HepG2 (cell line): ENCODE results near the gene NLRX1. TPM values are rescaled to one million over a fixed set of nuclear protein-coding genes. Genes with fewer than 3 reads are reported as not detected.
A peak's percentile ranks its signal among the peaks of the same experiment; 100 is the strongest.

Experiments used
- AGO2 ChIP-seq: fragments of 200-400 bp; formaldehyde crosslinking; optimal IDR thresholded peaks from 2 replicates; pipeline ENCODE3; 2017; ENCODE audit warnings: mild to moderate bottlenecking, low read depth, low read length, moderate library complexity
- CHD2 ChIP-seq: IDR thresholded peaks from 2 replicates; pipeline ENCODE4 v1.6.1; 2011; ENCODE audit warnings: low read depth, low read length, improper control_type of control experiment
- ETV6 ChIP-seq: sonication (generic); formaldehyde crosslinking; conservative IDR thresholded peaks from 2 replicates; pipeline ENCODE4 v1.4.0; 2020; ENCODE audit warnings: missing genetic modification reagents
- FOXP1 ChIP-seq, 2 experiments: fragments of 450-650 bp in 1 of 2; IDR thresholded peaks; 2 replicates each; pipeline ENCODE4 v1.6.1; 2017 to 2018; ENCODE audit warnings: antibody characterized with exemption in 1 of 2
- MIER2 ChIP-seq: IDR thresholded peaks from 2 replicates; pipeline ENCODE4 v1.6.1; 2016; ENCODE audit warnings: missing biosample characterization, missing genetic modification reagents
- MIER3 ChIP-seq: IDR thresholded peaks from 2 replicates; pipeline ENCODE4 v1.6.1; 2016; ENCODE audit warnings: missing compliant biosample characterization, borderline replicate concordance
- MTF2 ChIP-seq: sonication (generic); formaldehyde crosslinking; IDR thresholded peaks from 2 replicates; pipeline ENCODE4 v1.5.0; 2020; ENCODE audit warnings: missing genetic modification reagents, borderline replicate concordance
- NPAS2 ChIP-seq: sonication (generic); formaldehyde crosslinking; IDR thresholded peaks from 2 replicates; pipeline ENCODE4 v1.8.0; 2022; ENCODE audit warnings: mild to moderate bottlenecking, missing genetic modification reagents, borderline replicate concordance
- RELA ChIP-seq: sonication (generic); formaldehyde crosslinking; IDR thresholded peaks from 2 replicates; pipeline ENCODE4 v1.4.0; 2020; ENCODE audit warnings: missing genetic modification reagents
- RFXAP ChIP-seq: sonication (generic); formaldehyde crosslinking; IDR thresholded peaks from 2 replicates; pipeline ENCODE4 v1.4.0; 2020; ENCODE audit warnings: missing genetic modification reagents, borderline replicate concordance
- STAT5B ChIP-seq: sonication (generic); formaldehyde crosslinking; IDR thresholded peaks from 2 replicates; pipeline ENCODE4 v1.4.0; 2020; ENCODE audit warnings: missing genetic modification reagents
- TP53 ChIP-seq: sonication (generic); formaldehyde crosslinking; conservative IDR thresholded peaks from 2 replicates; pipeline ENCODE4 v1.4.0; 2020; ENCODE audit warnings: missing genetic modification reagents
- XRCC5 ChIP-seq: fragments of 200-400 bp; formaldehyde crosslinking; optimal IDR thresholded peaks from 2 replicates; pipeline ENCODE3; 2017; ENCODE audit warnings: mild to moderate bottlenecking, low read length
- ZBTB20 ChIP-seq: sonication (generic); formaldehyde crosslinking; IDR thresholded peaks from 2 replicates; pipeline ENCODE4 v1.8.1; 2023; ENCODE audit warnings: missing genetic modification reagents, low read depth, mild to moderate bottlenecking, borderline replicate concordance
- ZFYVE20 ChIP-seq: sonication (generic); formaldehyde crosslinking; IDR thresholded peaks from 2 replicates; pipeline ENCODE4 v1.8.0; 2023; ENCODE audit warnings: low read depth, mild to moderate bottlenecking, moderate library complexity, missing genetic modification reagents, borderline replicate concordance
- ZNF253 ChIP-seq: sonication (generic); formaldehyde crosslinking; IDR thresholded peaks from 2 replicates; pipeline ENCODE4 v1.8.0; 2022; ENCODE audit warnings: mild to moderate bottlenecking, missing genetic modification reagents, borderline replicate concordance
- ZNF292 ChIP-seq: sonication (generic); formaldehyde crosslinking; IDR thresholded peaks from 2 replicates; pipeline ENCODE4 v1.8.1; 2022; ENCODE audit warnings: mild to moderate bottlenecking, low read depth, missing genetic modification reagents, borderline replicate concordance
- ZNF543 ChIP-seq: sonication (generic); formaldehyde crosslinking; IDR thresholded peaks from 2 replicates; pipeline ENCODE4 v1.4.0; 2020; ENCODE audit warnings: mild to moderate bottlenecking, missing genetic modification reagents
- ZNF703 ChIP-seq: sonication (generic); formaldehyde crosslinking; IDR thresholded peaks from 2 replicates; pipeline ENCODE4 v1.5.1; 2020; ENCODE audit warnings: missing genetic modification reagents, mild to moderate bottlenecking, moderate library complexity, borderline replicate concordance
- ZSCAN20 ChIP-seq: sonication (generic); formaldehyde crosslinking; IDR thresholded peaks from 2 replicates; pipeline ENCODE4 v1.4.0; 2020; ENCODE audit warnings: missing genetic modification reagents, mild to moderate bottlenecking, borderline replicate concordance
- polyA plus RNA-seq, 8 experiments: library from polyadenylated mRNA; depleted of rRNA in 3 of 8; stranded (reverse) in 7 of 8; unstranded in 1 of 8; fragments of >200 nt; fragmentation: Illumina TruSeq in 4 of 8; extraction: Trizol in 4 of 8; gene quantifications; 2 replicates each; pipeline versions ENCODE4 v1.2.1 to v1.2.3, GENCODE V29; 2011 to 2016; ENCODE audit warnings: low read depth in 4 of 8, missing spikeins in 1 of 8, mixed read lengths in 1 of 8; ENCODE audit not compliant: insufficient read depth in 1 of 8
- total RNA-seq, 5 experiments: library from RNA; depleted of rRNA; stranded (reverse); fragments of >200 nt; fragmentation: Illumina TruSeq; extraction: Trizol; gene quantifications; 2 replicates each; pipeline ENCODE4 v1.2.3, GENCODE V29; 2016; ENCODE audit warnings: low read depth in 1 of 5
- TF ChIP-seq, protein P1 (sequence below): sonication (generic); formaldehyde crosslinking; IDR thresholded peaks from 2 replicates; pipeline ENCODE4 v1.4.0; 2020; ENCODE audit warnings: missing genetic modification reagents, borderline replicate concordance
- TF ChIP-seq, protein P2 (sequence below): sonication (generic); formaldehyde crosslinking; IDR thresholded peaks from 2 replicates; pipeline ENCODE4 v1.4.0; 2020; ENCODE audit warnings: missing genetic modification reagents
- TF ChIP-seq, protein P3 (sequence below): sonication (generic); formaldehyde crosslinking; IDR thresholded peaks from 2 replicates; pipeline ENCODE4 v1.9.0; 2021; ENCODE audit warnings: missing genetic modification reagents, mild to moderate bottlenecking, borderline replicate concordance
- TF ChIP-seq, protein P4 (sequence below): sonication (generic); formaldehyde crosslinking; IDR thresholded peaks from 2 replicates; pipeline ENCODE4 v1.4.0; 2020; ENCODE audit warnings: missing genetic modification reagents, mild to moderate bottlenecking, borderline replicate concordance

Gene NLRX1
- total and polyA plus RNA-seq, 2 of the 13 experiments (the other 11 are each of a cell fraction or from before 2014, with no cell fraction given) = 8.7 to 11.0 TPM

DNA sequence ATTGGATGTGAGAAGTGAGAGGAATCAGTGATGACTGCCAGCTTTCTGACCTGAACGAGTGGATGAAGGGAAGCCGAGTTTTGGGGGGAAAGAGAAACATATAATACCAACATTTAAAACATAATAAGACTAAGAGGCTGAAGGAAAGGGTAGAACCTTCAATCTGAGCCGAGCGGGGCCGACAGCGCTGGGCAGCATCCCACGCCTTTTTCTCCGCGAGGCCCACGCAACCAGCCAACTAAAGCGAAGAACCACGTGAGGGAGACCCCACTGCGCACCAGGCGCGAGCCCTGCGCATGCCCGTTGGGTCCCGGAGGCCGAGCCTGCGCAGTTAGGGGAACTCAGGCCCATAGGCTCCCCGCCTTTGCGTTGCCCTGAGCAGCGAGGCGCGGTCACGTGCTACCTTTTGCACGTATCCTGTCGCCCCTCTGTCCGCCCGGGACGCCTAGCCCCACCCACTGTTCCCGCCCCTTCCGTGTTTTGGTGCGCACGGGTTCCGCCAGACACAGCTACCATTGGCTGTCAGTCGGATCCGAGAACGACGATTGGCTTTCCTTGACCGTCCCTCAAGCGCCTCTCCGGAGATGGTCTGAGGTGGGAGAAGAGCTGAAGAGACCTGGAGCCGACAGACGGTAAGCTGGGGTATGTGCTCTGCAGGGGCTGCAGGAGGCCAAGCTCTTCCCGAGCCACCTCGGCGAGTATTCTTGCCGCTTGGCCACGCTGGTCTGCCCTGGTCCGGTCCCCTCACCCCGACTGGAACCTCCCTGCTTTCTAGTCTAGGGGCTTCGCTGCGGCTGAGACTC lies 47.3 kb upstream of the NLRX1 start, which contains the start of gene HINFP (continued):
- TF ChIP-seq TP53 (CRISPR knock-in tag) (no peak), ZFYVE20 (no peak), NPAS2 (CRISPR knock-in tag) (no peak), ZNF703 (no peak), CHD2 (no peak), MIER2 (CRISPR knock-in tag) (no peak; the same call in 1 of the 2 replicates), RFXAP (CRISPR knock-in tag) (no peak), ZNF543 (0 out of 2 replicates have a peak, but pooled peaks have one; percentile 22), ETV6 (0 out of 2 replicates have a peak, but pooled peaks have one; percentile 52), MIER3 (CRISPR knock-in tag) (peak; percentile 9; the same call in 1 of the 2 replicates), MTF2 (CRISPR knock-in tag) (no peak; the same call in 1 of the 2 replicates), ZBTB20 (no peak), XRCC5 (peak; percentile 14), RELA (CRISPR knock-in tag) (no peak), FOXP1 (IDR thresholded peaks at IDR 0.05) (no peak), FOXP1 (CRISPR knock-in tag; IDR thresholded peaks at IDR 0.05) (no peak), STAT5B (no peak), ZNF253 (CRISPR knock-in tag) (no peak), AGO2 (no peak), ZNF292 (CRISPR knock-in tag) (no peak), ZSCAN20 (CRISPR knock-in tag) (no peak)
- TF ChIP-seq, protein P1, sequence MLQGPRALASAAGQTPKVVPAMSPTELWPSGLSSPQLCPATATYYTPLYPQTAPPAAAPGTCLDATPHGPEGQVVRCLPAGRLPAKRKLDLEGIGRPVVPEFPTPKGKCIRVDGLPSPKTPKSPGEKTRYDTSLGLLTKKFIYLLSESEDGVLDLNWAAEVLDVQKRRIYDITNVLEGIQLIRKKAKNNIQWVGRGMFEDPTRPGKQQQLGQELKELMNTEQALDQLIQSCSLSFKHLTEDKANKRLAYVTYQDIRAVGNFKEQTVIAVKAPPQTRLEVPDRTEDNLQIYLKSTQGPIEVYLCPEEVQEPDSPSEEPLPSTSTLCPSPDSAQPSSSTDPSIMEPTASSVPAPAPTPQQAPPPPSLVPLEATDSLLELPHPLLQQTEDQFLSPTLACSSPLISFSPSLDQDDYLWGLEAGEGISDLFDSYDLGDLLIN (CRISPR knock-in tag) = no peak
- TF ChIP-seq, protein P2, sequence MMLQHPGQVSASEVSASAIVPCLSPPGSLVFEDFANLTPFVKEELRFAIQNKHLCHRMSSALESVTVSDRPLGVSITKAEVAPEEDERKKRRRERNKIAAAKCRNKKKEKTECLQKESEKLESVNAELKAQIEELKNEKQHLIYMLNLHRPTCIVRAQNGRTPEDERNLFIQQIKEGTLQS (CRISPR knock-in tag) = 0 out of 2 replicates have a peak, but pooled peaks have one; percentile 30
- TF ChIP-seq, protein P3, sequence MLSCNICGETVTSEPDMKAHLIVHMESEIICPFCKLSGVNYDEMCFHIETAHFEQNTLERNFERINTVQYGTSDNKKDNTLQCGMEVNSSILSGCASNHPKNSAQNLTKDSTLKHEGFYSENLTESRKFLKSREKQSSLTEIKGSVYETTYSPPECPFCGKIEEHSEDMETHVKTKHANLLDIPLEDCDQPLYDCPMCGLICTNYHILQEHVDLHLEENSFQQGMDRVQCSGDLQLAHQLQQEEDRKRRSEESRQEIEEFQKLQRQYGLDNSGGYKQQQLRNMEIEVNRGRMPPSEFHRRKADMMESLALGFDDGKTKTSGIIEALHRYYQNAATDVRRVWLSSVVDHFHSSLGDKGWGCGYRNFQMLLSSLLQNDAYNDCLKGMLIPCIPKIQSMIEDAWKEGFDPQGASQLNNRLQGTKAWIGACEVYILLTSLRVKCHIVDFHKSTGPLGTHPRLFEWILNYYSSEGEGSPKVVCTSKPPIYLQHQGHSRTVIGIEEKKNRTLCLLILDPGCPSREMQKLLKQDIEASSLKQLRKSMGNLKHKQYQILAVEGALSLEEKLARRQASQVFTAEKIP (CRISPR knock-in tag) = no peak
- TF ChIP-seq, protein P4, sequence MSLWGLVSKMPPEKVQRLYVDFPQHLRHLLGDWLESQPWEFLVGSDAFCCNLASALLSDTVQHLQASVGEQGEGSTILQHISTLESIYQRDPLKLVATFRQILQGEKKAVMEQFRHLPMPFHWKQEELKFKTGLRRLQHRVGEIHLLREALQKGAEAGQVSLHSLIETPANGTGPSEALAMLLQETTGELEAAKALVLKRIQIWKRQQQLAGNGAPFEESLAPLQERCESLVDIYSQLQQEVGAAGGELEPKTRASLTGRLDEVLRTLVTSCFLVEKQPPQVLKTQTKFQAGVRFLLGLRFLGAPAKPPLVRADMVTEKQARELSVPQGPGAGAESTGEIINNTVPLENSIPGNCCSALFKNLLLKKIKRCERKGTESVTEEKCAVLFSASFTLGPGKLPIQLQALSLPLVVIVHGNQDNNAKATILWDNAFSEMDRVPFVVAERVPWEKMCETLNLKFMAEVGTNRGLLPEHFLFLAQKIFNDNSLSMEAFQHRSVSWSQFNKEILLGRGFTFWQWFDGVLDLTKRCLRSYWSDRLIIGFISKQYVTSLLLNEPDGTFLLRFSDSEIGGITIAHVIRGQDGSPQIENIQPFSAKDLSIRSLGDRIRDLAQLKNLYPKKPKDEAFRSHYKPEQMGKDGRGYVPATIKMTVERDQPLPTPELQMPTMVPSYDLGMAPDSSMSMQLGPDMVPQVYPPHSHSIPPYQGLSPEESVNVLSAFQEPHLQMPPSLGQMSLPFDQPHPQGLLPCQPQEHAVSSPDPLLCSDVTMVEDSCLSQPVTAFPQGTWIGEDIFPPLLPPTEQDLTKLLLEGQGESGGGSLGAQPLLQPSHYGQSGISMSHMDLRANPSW (CRISPR knock-in tag) = no peak
